SIG-M5 (cell line): ENCODE data around the gene FANCM.
"Not testable (repeated sequence)": the region's sequence is repeated elsewhere in the genome, so short reads cannot be mapped to it uniquely, and the experiment has no call there.

ENCODE experiments used
- DNase-seq: peaks from one replicate; lab custom pipeline; 2025; lab: John Stamatoyannopoulos, UW

FANCM gene

GRCh38 chr14:45135659-45136395 is at the start of gene FANCM:
Gene FANCM, plus strand, starts transcription at chr14:45135930. Its CDS starts 102 bp downstream, at chr14:45136032.
- DNase-seq: peak; percentile 68

GRCh38 chr14:45089813-45090212 is 45.9 kb upstream of the FANCM start:
- no peak for DNase-seq

- no peak for DNase-seq
These were observed 44.0 kb upstream of the FANCM start for GRCh38 chr14:45091710-45092109.

- no peak for DNase-seq
These were observed 41.5 kb upstream of the FANCM start for GRCh38 chr14:45094275-45094674.

GRCh38 chr14:45095143-45095542 is 40.6 kb upstream of the FANCM start:
- no peak for DNase-seq

GRCh38 chr14:45096218-45096617 is 39.5 kb upstream of the FANCM start:
- DNase-seq: no peak

- no peak for DNase-seq
These were observed 31.9 kb upstream of the FANCM start for GRCh38 chr14:45103806-45104205.

GRCh38 chr14:45104561-45104960 is 31.2 kb upstream of the FANCM start:
- no peak for DNase-seq

GRCh38 chr14:45112896-45113781 is 22.6 kb upstream of the FANCM start:
- DNase-seq: no peak

GRCh38 chr14:45114327-45114726 is 21.4 kb upstream of the FANCM start:
- no peak for DNase-seq

GRCh38 chr14:45118594-45118993 is 17.1 kb upstream of the FANCM start:
- DNase-seq: no peak

GRCh38 chr14:45120096-45120495 is 15.6 kb upstream of the FANCM start:
- no peak for DNase-seq

- DNase-seq: no peak
These were observed 12.5 kb upstream of the FANCM start for GRCh38 chr14:45123271-45123670.

- DNase-seq: no peak
These were observed 10.0 kb upstream of the FANCM start for GRCh38 chr14:45125754-45126153.

- no peak for DNase-seq
These were observed 6.6 kb upstream of the FANCM start for GRCh38 chr14:45128963-45129629.

GRCh38 chr14:45133683-45134050 is 2.1 kb upstream of the FANCM start:
- DNase-seq: no peak

GRCh38 chr14:45134051-45134958 is 1.4 kb upstream of the FANCM start, which contains the start of gene FKBP3:
Gene FKBP3, minus strand, starts transcription at chr14:45134481. Its CDS starts 25 bp downstream, at chr14:45134456.
- peak; percentile 88 for DNase-seq

GRCh38 chr14:45135156-45135555 is 574 bp upstream of the FANCM start:
- DNase-seq: no peak

GRCh38 chr14:45136399-45136798 is 669 bp downstream of the FANCM start:
- DNase-seq: no peak

GRCh38 chr14:45140661-45141187 is 5.0 kb downstream of the FANCM start:
- no peak for DNase-seq

- DNase-seq: not testable (repeated sequence)
These were observed 6.4 kb downstream of the FANCM start for GRCh38 chr14:45142083-45142482.
